ENCODE results near the gene RRP9. TPM values are rescaled to one million over a fixed set of nuclear protein-coding genes. Genes with fewer than 3 reads are reported as not detected.

The RRP9 gene
- 38.3 and 40.7 TPM in 2 replicates for total RNA-seq

DNA sequence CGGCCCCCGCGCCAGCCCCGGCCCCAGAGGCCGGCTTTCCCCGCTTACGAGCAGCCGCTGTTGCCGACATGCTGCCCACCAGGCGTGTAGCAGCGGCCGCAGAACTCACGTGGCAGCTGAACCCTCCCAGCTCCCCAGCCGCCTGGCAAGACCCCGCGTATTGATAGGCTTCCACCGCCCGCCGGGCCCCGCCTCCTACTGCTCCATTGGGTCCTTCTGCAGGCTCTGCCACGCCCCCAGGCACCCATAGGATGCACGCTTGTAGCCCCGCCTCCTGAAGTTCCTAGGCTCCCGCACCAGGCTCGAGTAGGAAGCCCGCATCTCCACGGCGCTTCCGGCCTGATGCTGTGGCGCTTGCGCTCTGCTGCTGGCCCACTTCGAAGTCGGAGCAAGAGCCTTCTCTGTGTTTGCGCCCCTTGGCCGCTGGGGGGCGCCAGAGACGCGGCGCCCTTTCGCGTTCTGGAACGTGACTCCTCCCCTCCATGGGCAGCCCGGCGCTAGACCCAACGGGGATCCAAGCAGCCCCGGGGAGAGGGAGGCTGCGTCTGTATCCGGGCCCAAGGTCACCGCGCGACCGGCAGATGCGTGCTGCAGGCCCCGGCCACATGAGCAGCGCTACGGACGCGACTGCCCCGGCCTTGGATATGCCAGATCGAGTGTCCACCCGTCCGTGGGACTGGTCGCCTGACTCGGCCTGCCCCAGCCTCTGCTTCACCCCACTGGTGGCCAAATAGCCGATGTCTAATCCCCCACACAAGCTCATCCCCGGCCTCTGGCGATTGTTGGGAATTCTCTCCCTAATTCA lies at the start of gene RRP9, which contains the start of gene PARP3:
Gene RRP9 (minus strand): TSS at position 107 of the 805 bp plus-strand sequence. CDS start 37 bp downstream, at position 70.
Gene PARP3 (plus strand): TSS at position 566 of the 805 bp plus-strand sequence. CDS start 993 bp downstream, outside the sequence.

GRCh38 chr3:51982838-51983577 lies 41.3 kb upstream of the RRP9 start, which contains the start of gene ACY1:
TSS of gene ACY1 (plus strand) at chr3:51983535. CDS start at chr3:51984065, 530 bp downstream.

GRCh38 chr3:51974963-51975851 lies 33.5 kb upstream of the RRP9 start, which contains the start of gene ABHD14A:
TSS of gene ABHD14A (plus strand) at chr3:51975064. CDS start at chr3:51975136, 72 bp downstream.

DNA sequence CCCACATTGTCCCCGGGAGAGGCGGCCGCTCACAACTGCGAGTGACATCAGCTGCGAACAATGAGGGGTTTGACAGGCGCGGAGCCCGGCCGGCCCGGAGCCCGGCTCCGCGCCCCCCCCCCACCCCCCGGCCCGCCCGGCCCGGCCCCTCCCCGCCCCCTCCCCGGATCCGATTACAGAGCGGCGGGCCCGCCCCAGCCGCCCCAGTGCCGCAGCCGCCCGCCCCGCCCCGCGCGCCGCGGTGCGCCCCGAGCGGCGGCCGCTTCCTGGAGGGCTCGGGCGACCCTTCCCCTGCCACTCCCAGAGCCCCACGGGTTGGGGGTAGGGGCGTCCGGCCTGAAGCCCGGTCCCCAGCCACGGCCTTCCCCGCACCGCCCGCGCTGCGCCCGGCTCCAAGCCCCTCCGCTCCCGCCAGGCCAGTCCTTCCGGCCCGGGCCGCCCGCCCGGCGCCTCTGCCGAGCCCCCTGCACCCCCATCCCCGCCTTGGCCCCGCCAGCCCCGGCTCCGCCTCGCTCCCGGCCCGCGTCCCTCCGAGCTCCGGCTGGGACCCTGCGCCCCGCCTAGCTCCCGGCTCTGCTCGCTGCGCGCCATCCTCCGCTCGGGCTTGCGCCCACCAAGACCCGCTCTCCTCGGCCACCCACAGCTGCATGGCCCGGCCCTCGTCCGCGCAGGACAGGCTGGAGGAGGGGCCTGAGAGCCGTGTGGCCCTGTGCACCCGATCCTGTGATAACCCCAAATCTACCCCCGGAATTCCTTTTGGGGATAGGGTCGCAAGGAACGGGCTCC lies 25.9 kb upstream of the RRP9 start, which contains the start of gene PCBP4:
Gene PCBP4 (minus strand): TSS at position 71 of the 786 bp plus-strand sequence. CDS start 6,214 bp downstream, outside the sequence.

DNA sequence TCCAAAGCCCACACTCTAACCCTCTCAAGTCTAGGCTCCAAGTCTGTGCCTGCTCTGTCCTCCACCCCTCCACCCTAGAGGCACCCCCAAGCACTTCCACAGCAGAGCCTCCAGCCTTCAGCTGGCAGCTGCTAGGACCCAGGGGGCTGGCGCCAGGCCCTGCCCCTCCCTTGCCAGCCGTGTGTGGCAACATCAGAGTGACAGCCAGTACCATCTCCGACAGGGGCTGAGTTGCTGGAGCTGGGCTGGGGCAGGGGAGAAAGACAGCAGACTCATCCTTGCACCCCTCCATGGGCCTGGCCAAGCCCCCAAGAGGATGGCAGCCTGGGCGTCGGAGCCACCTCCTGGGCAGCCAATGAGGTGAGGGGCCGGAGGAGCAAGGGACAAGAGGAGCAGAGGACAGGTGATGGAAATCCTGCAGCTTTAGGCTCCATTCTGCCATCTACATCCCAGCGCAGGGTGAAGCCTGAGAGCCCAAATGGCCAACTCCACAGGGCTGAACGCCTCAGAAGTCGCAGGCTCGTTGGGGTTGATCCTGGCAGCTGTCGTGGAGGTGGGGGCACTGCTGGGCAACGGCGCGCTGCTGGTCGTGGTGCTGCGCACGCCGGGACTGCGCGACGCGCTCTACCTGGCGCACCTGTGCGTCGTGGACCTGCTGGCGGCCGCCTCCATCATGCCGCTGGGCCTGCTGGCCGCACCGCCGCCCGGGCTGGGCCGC lies 13.6 kb upstream of the RRP9 start, which contains the start of gene GPR62:
Gene GPR62 (plus strand): TSS at position 207 of the 718 bp plus-strand sequence. CDS start 272 bp downstream, at position 479.

Other genes with a start within 250 kb of the RRP9 start
- under 0.01 TPM in 2 replicates for gene GRM2, start 234.8 kb downstream of the RRP9 start, total RNA-seq
- not detected in 2 replicates for gene IQCF6, start 162.7 kb downstream of the RRP9 start, total RNA-seq
- gene IQCF2, start 80.3 kb downstream of the RRP9 start, total RNA-seq: not detected in 2 replicates
- not detected in 2 replicates for gene IQCF5, start 66.3 kb downstream of the RRP9 start, total RNA-seq
- 0.14 TPM in 1 of 2 replicates, not detected in the other for gene IQCF1, start 38.6 kb downstream of the RRP9 start, total RNA-seq
- gene PARP3, start 459 bp upstream of the RRP9 start, total RNA-seq: 3.1 and 13.2 TPM in 2 replicates
- gene GPR62, start 13.5 kb upstream of the RRP9 start, total RNA-seq: under 0.01 TPM in 1 of 2 replicates, not detected in the other
- gene PCBP4, start 25.6 kb upstream of the RRP9 start, total RNA-seq: 10.3 and 14.7 TPM in 2 replicates
- gene ABHD14B, start 32.1 kb upstream of the RRP9 start, total RNA-seq: 16.4 and 27.0 TPM in 2 replicates
- gene ABHD14A, start 33.2 kb upstream of the RRP9 start, total RNA-seq: 1.7 and 2.5 TPM in 2 replicates
- gene ACY1, start 41.6 kb upstream of the RRP9 start, total RNA-seq: 56.2 and 72.1 TPM in 2 replicates
- gene RPL29, start 54.0 kb upstream of the RRP9 start, total RNA-seq: 839 and 989 TPM in 2 replicates
- gene DUSP7, start 114.7 kb upstream of the RRP9 start, total RNA-seq: 53.3 and 110 TPM in 2 replicates
- 2.3 and 2.4 TPM in 2 replicates for gene POC1A, start 212.5 kb upstream of the RRP9 start, total RNA-seq

Measured in nasal cavity respiratory epithelium epithelial cell of viscerocranial mucosa (primary cell).